ENCODE data around the gene MPHOSPH10. TPM values are rescaled to one million over a fixed set of nuclear protein-coding genes. Genes with fewer than 3 reads are reported as not detected.

The MPHOSPH10 gene
- total RNA-seq, 1 donor from 2014 or later = 21.0 TPM

Other genes starting within 250 kb of the MPHOSPH10 start
- 0.30 TPM for gene VAX2, start 230.1 kb upstream of the MPHOSPH10 start, total RNA-seq
- not detected for gene ATP6V1B1, start 194.7 kb upstream of the MPHOSPH10 start, total RNA-seq
- 0.54 TPM for gene ANKRD53, start 152.0 kb upstream of the MPHOSPH10 start, total RNA-seq
- 63.8 TPM for gene TEX261, start 135.8 kb upstream of the MPHOSPH10 start, total RNA-seq
- 56.0 TPM for gene NAGK, start 62.0 kb upstream of the MPHOSPH10 start, total RNA-seq
- gene MCEE, start 405 bp upstream of the MPHOSPH10 start, total RNA-seq = 42.2 TPM
- gene PAIP2B, start 96.5 kb downstream of the MPHOSPH10 start, total RNA-seq = 64.9 TPM
- 91.9 TPM for gene ZNF638, start 201.1 kb downstream of the MPHOSPH10 start, total RNA-seq